Ovary (tissue), 3 donors: Measurements from ENCODE around the gene DCUN1D1.

Experiments used
- EP300 ChIP-seq: sonication (generic); formaldehyde crosslinking; IDR thresholded peaks from one replicate; pipeline ENCODE4 v1.6.1; 2017; ENCODE audit warnings: antibody characterized with exemption
- POLR2A ChIP-seq: fragments of 450-650 bp; IDR thresholded peaks from one replicate; pipeline ENCODE4 v1.6.1; 2017; ENCODE audit warnings: antibody characterized with exemption, mild to moderate bottlenecking, moderate library complexity
- TF ChIP-seq, protein P1 (sequence below), 3 donors: fragments of 450-650 bp in 2 of 3; fragments of 200-600 bp in 1 of 3; IDR thresholded peaks; one replicate each; pipeline versions ENCODE4 v1.5.1 to v1.8.0; 2016 to 2022; ENCODE audit warnings: antibody characterized with exemption in 3 of 3, mild to moderate bottlenecking in 1 of 3
- donor health status: DM: no; HTN: no; CAD: no.

DNA sequence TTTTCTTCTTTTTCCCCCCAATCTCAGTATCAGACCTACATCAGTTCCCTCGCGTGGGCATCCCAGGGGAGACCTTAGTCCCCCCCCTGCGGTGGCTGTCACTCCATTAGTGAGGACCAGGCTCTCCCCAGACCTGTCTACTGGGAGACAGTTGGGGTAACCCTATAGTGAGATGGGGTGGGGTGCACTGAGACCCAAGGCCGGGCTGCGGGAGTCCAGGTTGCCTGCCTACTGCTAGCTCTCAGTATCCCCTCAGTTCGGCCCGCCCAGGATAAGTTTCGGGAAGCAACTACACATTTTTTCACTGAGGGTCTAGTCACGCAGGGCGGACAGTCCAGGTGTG is 671 bp upstream of the DCUN1D1 start:
- TF ChIP-seq, protein P1, sequence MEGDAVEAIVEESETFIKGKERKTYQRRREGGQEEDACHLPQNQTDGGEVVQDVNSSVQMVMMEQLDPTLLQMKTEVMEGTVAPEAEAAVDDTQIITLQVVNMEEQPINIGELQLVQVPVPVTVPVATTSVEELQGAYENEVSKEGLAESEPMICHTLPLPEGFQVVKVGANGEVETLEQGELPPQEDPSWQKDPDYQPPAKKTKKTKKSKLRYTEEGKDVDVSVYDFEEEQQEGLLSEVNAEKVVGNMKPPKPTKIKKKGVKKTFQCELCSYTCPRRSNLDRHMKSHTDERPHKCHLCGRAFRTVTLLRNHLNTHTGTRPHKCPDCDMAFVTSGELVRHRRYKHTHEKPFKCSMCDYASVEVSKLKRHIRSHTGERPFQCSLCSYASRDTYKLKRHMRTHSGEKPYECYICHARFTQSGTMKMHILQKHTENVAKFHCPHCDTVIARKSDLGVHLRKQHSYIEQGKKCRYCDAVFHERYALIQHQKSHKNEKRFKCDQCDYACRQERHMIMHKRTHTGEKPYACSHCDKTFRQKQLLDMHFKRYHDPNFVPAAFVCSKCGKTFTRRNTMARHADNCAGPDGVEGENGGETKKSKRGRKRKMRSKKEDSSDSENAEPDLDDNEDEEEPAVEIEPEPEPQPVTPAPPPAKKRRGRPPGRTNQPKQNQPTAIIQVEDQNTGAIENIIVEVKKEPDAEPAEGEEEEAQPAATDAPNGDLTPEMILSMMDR (IDR thresholded peaks at IDR 0.05) = no peak
- TF ChIP-seq POLR2A (no peak), EP300 (no peak)
